ENCODE results near the gene HOTAIR.

Gene HOTAIR

DNA sequence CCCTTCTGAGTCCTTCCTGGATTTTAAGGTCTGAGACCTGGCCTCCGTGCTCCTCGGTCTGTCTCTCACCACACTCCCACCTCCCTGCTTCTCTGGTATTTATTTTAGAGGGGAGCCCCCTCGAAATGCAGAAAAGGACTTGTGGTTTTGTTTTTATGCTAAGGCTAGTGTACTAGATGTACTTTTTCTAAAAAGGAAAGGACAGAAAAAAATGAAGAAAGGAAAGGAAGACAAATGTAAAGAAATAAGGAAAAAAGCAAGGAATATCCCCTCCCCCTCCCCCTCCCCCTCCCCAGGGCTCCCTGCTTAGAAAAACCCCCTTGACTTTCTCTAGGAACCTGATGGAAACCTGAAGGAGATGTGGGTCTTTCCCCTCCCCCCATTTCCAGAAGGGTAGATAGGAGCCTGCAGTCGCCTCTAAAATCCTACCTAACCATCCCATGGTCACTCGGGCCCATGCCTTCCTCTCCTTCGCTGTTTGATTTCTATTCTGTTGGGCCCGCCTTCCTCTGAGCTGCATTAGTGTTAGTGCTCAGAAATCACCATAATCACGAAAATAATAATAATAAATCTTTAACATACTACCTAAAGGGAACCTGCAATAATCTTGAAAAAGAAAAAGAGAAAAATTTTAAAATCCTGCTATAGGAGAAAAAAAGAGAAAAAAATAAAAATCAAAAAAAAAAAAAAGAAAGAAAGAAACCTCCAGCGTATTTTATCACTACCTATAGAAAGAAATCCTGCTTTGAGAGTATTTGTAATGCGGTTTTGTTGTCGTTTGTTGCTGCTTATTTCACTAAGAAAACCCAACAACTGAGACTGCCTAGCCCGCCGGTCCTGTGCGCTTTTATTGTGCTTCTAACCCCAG is 37.1 kb upstream of the HOTAIR start:
- Histone ChIP-seq H3K4me3 (replicated peaks; ENCODE audit: low read depth, low read length) (no peak overlapping the region), H3K36me3 (ENCODE audit: control insufficient read depth, insufficient read depth, low read length) (no peaks in the 10 kb centered on the region), H3K27me3 (replicated peaks; ENCODE audit: control insufficient read depth, insufficient read depth, low read length) (peaks cover 3% of the 10 kb centered on the region)
- TF ChIP-seq, protein P1, sequence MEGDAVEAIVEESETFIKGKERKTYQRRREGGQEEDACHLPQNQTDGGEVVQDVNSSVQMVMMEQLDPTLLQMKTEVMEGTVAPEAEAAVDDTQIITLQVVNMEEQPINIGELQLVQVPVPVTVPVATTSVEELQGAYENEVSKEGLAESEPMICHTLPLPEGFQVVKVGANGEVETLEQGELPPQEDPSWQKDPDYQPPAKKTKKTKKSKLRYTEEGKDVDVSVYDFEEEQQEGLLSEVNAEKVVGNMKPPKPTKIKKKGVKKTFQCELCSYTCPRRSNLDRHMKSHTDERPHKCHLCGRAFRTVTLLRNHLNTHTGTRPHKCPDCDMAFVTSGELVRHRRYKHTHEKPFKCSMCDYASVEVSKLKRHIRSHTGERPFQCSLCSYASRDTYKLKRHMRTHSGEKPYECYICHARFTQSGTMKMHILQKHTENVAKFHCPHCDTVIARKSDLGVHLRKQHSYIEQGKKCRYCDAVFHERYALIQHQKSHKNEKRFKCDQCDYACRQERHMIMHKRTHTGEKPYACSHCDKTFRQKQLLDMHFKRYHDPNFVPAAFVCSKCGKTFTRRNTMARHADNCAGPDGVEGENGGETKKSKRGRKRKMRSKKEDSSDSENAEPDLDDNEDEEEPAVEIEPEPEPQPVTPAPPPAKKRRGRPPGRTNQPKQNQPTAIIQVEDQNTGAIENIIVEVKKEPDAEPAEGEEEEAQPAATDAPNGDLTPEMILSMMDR (IDR thresholded peaks at IDR 0.05; ENCODE audit: insufficient read depth, low read length, poor library complexity, severe bottlenecking): no peak
- no peak for DNase-seq (ENCODE audit: extremely low read depth, insufficient read length)

DNA sequence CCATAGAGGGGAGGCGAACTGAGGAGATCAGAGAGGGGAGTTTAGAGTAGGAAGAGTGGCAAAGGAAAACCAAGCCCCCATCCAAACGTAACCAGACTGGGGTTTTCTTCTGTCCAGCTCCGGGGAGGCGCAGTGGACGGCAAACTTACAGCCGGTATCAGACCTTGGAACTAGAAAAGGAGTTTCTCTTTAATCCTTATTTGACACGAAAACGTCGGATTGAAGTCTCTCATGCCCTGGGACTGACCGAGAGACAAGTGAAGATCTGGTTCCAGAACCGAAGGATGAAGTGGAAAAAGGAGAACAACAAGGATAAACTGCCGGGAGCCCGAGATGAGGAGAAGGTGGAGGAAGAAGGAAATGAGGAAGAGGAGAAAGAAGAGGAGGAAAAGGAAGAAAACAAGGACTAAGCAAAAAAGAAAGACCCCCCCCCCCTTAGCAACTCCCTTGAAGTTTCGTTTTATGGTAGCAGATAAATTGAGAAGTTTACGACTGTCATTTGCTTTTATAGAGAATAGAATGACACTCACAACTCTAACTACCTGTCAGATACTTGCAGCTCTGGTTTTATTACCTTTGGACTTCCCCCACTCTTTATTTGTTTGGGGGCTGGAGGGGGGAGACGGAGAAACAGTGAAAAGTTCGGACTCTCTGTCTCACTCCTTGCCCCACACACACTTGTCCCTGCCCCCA is 36.4 kb upstream of the HOTAIR start:
- Histone ChIP-seq H3K27me3 (replicated peaks; ENCODE audit: control insufficient read depth, insufficient read depth, low read length) (peaks cover 3% of the 10 kb centered on the region), H3K4me3 (replicated peaks; ENCODE audit: low read depth, low read length) (no peak overlapping the region), H3K36me3 (ENCODE audit: control insufficient read depth, insufficient read depth, low read length) (no peaks in the 10 kb centered on the region)
- TF ChIP-seq, protein P1 (IDR thresholded peaks at IDR 0.05; ENCODE audit: insufficient read depth, low read length, poor library complexity, severe bottlenecking): no peak
- DNase-seq (ENCODE audit: extremely low read depth, insufficient read length): no peak

DNA sequence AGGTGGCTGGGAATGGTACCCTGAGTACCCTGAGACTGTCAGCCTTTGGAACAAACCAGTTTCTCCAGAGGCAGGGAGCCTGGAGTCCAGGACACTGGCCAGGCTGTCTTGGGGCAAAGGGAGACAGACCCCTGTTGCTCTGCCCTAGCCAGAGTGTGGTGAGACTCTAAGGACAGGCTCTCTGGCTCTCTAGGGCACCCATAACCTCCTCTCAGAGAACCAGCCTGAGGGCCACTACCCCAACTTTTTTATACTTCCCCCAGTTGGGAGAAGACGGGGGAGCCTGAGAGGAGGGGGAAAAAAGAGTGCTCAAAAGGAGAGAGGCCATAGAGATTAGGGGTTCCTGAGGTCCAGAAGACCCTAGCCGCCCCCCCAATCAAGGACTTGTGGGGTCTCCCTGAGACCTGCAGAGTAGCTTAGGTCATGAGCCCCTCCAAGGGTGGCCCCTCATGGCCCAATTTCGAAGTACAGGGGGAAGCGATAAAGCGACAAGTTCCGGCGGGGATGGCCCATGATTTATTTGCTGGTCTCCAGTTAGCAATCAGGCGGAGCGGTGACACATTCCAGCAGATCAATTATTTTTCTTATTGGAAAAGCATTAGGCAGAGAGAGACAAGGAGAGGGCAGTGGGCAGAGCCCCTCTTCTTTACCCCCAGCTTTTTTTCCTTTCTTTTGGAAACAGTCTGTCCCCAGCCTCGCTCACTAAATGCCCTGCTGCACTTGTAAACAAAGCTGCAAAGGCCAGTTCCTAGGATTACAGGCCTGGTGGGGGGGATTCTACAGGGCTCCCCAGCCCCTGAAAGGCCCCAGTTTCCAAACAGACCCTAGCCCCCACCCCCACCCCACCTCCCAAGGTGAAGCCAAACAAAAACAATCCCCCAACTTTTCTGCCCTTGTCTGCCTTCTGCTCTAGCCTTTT is 35.6 kb upstream of the HOTAIR start:
- TF ChIP-seq, protein P1 (IDR thresholded peaks at IDR 0.05; ENCODE audit: insufficient read depth, low read length, poor library complexity, severe bottlenecking): no peak
- Histone ChIP-seq H3K4me3 (replicated peaks; ENCODE audit: low read depth, low read length) (no peak overlapping the region), H3K27me3 (replicated peaks; ENCODE audit: control insufficient read depth, insufficient read depth, low read length) (peaks cover 1% of the 10 kb centered on the region), H3K36me3 (ENCODE audit: control insufficient read depth, insufficient read depth, low read length) (no peaks in the 10 kb centered on the region)
- no peak for DNase-seq (ENCODE audit: extremely low read depth, insufficient read length)

DNA sequence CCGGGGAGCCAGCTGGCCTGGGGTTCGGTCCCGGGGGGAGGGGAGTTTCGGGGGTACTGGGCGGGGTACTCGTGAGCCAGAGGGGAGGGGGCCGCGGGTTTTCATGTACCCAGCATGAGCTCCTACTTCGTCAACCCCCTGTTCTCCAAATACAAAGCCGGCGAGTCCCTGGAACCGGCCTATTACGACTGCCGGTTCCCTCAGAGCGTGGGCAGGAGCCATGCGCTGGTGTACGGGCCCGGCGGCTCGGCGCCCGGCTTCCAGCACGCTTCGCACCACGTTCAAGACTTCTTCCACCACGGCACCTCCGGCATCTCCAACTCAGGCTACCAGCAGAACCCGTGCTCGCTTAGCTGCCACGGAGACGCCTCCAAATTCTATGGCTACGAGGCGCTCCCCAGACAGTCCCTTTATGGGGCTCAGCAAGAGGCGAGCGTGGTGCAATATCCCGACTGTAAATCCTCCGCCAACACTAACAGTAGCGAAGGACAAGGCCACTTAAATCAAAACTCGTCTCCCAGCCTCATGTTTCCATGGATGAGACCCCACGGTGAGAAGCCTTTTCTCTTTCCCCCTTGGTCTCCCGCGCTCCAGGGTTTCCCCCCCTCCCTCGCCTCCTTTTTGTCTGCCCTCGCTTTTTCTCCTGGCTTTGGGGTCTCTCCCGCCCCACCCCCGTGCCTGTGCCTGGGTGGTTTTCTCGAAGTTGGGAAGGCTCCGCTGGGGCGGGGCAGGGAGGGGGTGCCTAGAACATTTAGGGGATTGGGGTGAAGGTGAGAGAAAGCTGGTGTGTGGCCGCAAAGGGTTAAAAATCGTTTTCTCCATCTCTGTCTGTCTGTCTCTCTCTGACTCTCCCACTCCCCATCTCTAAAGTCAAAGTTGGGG is 34.7 kb upstream of the HOTAIR start:
- TF ChIP-seq, protein P1 (IDR thresholded peaks at IDR 0.05; ENCODE audit: insufficient read depth, low read length, poor library complexity, severe bottlenecking): no peak
- no peak for DNase-seq (ENCODE audit: extremely low read depth, insufficient read length)
- Histone ChIP-seq H3K4me3 (replicated peaks; ENCODE audit: low read depth, low read length) (no peak overlapping the region; the same call in 1 of the 2 replicates), H3K36me3 (ENCODE audit: control insufficient read depth, insufficient read depth, low read length) (no peaks in the 10 kb centered on the region), H3K27me3 (replicated peaks; ENCODE audit: control insufficient read depth, insufficient read depth, low read length) (peaks cover 1% of the 10 kb centered on the region; the same call in 1 of the 2 replicates)

DNA sequence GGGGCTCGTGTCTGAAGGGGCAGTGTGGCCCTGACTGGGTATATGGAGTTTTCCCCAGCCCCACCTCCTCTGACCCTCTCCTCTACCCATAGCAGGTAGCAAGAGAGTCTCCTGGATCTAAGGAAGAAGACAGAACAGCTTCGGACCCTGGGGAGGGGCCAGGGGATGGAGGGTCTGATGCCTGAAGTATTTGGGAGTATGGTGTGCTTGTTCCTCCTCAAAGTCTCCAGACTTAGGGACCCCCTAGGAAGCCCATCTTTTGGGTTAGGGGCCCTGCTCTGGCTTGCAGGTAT is 33.5 kb upstream of the HOTAIR start:
- Histone ChIP-seq H3K36me3 (ENCODE audit: control insufficient read depth, insufficient read depth, low read length) (no peaks in the 10 kb centered on the region), H3K4me3 (replicated peaks; ENCODE audit: low read depth, low read length) (no peak overlapping the region), H3K27me3 (replicated peaks; ENCODE audit: control insufficient read depth, insufficient read depth, low read length) (peaks cover 1% of the 10 kb centered on the region; the same call in 1 of the 2 replicates)
- DNase-seq (ENCODE audit: extremely low read depth, insufficient read length): no peak
- TF ChIP-seq, protein P1 (IDR thresholded peaks at IDR 0.05; ENCODE audit: insufficient read depth, low read length, poor library complexity, severe bottlenecking): no peak
